CD14-positive monocyte (primary cell): ENCODE measurements around the gene KRT75. TPM values are rescaled to one million over a fixed set of nuclear protein-coding genes. Genes with fewer than 3 reads are reported as not detected.

ENCODE experiments used
- DNase-seq, 3 donors: peaks; one replicate each; pipeline ENCODE4 v3.0.0-alpha.2; 2011 to 2022
- H2AFZ ChIP-seq: 2 replicates; pipeline ENCODE4 v1.6.0; 2012; ENCODE audit warnings: mild to moderate bottlenecking, low read depth, low read length, inconsistent platforms; ENCODE audit not compliant: insufficient read depth, poor library complexity, severe bottlenecking
- H3K27ac ChIP-seq, 2 donors: 1 replicate in 1 of 2; 2 replicates in 1 of 2; pipeline ENCODE4 v1.5.1; 2012 to 2013; ENCODE audit warnings: low read length in 2 of 2, control low read depth in 1 of 2, inconsistent platforms in 1 of 2, low read depth in 1 of 2, mild to moderate bottlenecking in 1 of 2
- H3K27me3 ChIP-seq, 2 donors: one replicate each; pipeline versions ENCODE4 v1.6.0 to v1.6.1; 2011 to 2013; ENCODE audit warnings: low read length in 2 of 2; ENCODE audit not compliant: control insufficient read depth in 2 of 2, insufficient read depth in 2 of 2
- H3K36me3 ChIP-seq, 2 donors: replicated peaks in 1 of 2; 1 replicate in 1 of 2; 2 replicates in 1 of 2; pipeline versions ENCODE4 v1.5.1 to v1.6.1; 2012 to 2013; ENCODE audit warnings: low read length in 2 of 2, control low read depth in 1 of 2, inconsistent platforms in 1 of 2, mild to moderate bottlenecking in 1 of 2; ENCODE audit not compliant: insufficient read depth in 2 of 2, control insufficient read depth in 1 of 2
- H3K4me1 ChIP-seq, 2 donors: 1 replicate in 1 of 2; 2 replicates in 1 of 2; pipeline versions ENCODE4 v1.5.1 to v1.6.1; 2012 to 2013; ENCODE audit warnings: low read length in 2 of 2, control low read depth in 1 of 2, inconsistent platforms in 1 of 2, mild to moderate bottlenecking in 1 of 2, moderate library complexity in 1 of 2; ENCODE audit not compliant: insufficient read depth in 2 of 2, control insufficient read depth in 1 of 2
- H3K4me2 ChIP-seq: replicated peaks from 2 replicates; pipeline ENCODE3; 2012; ENCODE audit warnings: low read length, moderate library complexity, mild to moderate bottlenecking; ENCODE audit not compliant: poor library complexity, severe bottlenecking; ENCODE audit errors: extremely low read depth
- H3K4me3 ChIP-seq, 3 experiments: fragments of 200-600 bp in 1 of 3; sonication (generic) in 1 of 3; replicated peaks in 1 of 3; 1 replicate in 2 of 3; 2 replicates in 1 of 3; pipeline ENCODE4 v1.5.1; 2011 to 2013; ENCODE audit warnings: low read length in 3 of 3, mild to moderate bottlenecking in 3 of 3, control low read depth in 2 of 3, low read depth in 2 of 3, inconsistent platforms in 1 of 3, moderate library complexity in 1 of 3
- H3K79me2 ChIP-seq: 2 replicates; pipeline ENCODE4 v1.6.0; 2012; ENCODE audit warnings: mild to moderate bottlenecking, control low read depth, inconsistent platforms, low read length, moderate library complexity; ENCODE audit not compliant: insufficient read depth
- H3K9ac ChIP-seq: 2 replicates; pipeline ENCODE4 v1.6.0; 2017; ENCODE audit warnings: low read length, mild to moderate bottlenecking; ENCODE audit not compliant: insufficient read depth, poor library complexity, severe bottlenecking
- H3K9me3 ChIP-seq, 2 donors: replicated peaks in 1 of 2; 1 replicate in 1 of 2; 2 replicates in 1 of 2; pipeline versions ENCODE4 v1.5.1 to v1.6.1; 2012 to 2013; ENCODE audit warnings: low read length in 2 of 2, control low read depth in 1 of 2; ENCODE audit not compliant: control insufficient read depth in 1 of 2, insufficient read depth in 1 of 2
- H4K20me1 ChIP-seq: 2 replicates; pipeline ENCODE4 v1.6.0; 2012; ENCODE audit warnings: mild to moderate bottlenecking, low read length, control low read depth, moderate library complexity; ENCODE audit not compliant: insufficient read depth
- H3K27ac Mint-ChIP-seq, 7 donors: one replicate each; pipeline ENCODE4 v1.8.0; 2020; ENCODE audit warnings: mild to moderate bottlenecking in 7 of 7, mixed read lengths in 7 of 7, moderate library complexity in 6 of 7, inconsistent platforms in 2 of 7
- H3K27me3 Mint-ChIP-seq, 3 donors: one replicate each; pipeline ENCODE4 v1.8.0; 2021 to 2022; ENCODE audit warnings: low read depth in 3 of 3, mild to moderate bottlenecking in 3 of 3, mixed read lengths in 3 of 3, moderate library complexity in 3 of 3, inconsistent platforms in 1 of 3
- H3K36me3 Mint-ChIP-seq, 2 donors: one replicate each; pipeline ENCODE4 v1.8.0; 2020; ENCODE audit warnings: mixed read lengths in 2 of 2, inconsistent platforms in 1 of 2, mild to moderate bottlenecking in 1 of 2
- H3K4me1 Mint-ChIP-seq: one replicate; pipeline ENCODE4 v1.8.0; 2020; ENCODE audit warnings: mild to moderate bottlenecking, mixed read lengths
- H3K4me3 Mint-ChIP-seq, 2 donors: one replicate each; pipeline ENCODE4 v1.8.0; 2020; ENCODE audit warnings: mild to moderate bottlenecking in 2 of 2, mixed read lengths in 2 of 2, moderate library complexity in 1 of 2
- H3K9me3 Mint-ChIP-seq, 7 donors: one replicate each; pipeline ENCODE4 v1.8.0; 2020 to 2022; ENCODE audit warnings: mixed read lengths in 7 of 7, mild to moderate bottlenecking in 6 of 7, moderate library complexity in 6 of 7, inconsistent platforms in 2 of 7
- CTCF ChIP-seq: fragments of 200-600 bp; IDR thresholded peaks from one replicate; pipeline ENCODE4 v1.8.0; 2022; ENCODE audit warnings: antibody characterized with exemption, mild to moderate bottlenecking
- WGBS: methylation state at CpG from one replicate; pipeline ENCODE4 v1.1.5; 2013; ENCODE audit warnings: missing lambda C conversion rate; ENCODE audit not compliant: insufficient coverage; 5-methylcytosine and 5-hydroxymethylcytosine counted together
- intact Hi-C, 2 donors: fragments of 100-400 bp; cut with micrococcal nuclease; formaldehyde crosslinking; loops; one replicate each; pipeline versions ENCODE4 v1.15.0 to v1.15.1; 2023
- polyA plus RNA-seq, 3 donors: library from polyadenylated mRNA; depleted of rRNA in 1 of 3; unstranded in 2 of 3; stranded (reverse) in 1 of 3; fragments of 300-500 nt in 2 of 3; fragments of >200 nt in 1 of 3; fragmentation: Illumina TruSeq in 2 of 3; gene quantifications; 1 replicate in 2 of 3; 2 replicates in 1 of 3; pipeline ENCODE4 v1.2.3, GENCODE V29; 2012 to 2021

Gene KRT75
- polyA plus RNA-seq, 3 donors, result not detected

- no peaks in the 10 kb centered on the region for H3K4me1 Mint-ChIP-seq
- no peaks in the 10 kb centered on the region for H3K36me3 Mint-ChIP-seq
- H3K36me3 ChIP-seq, result no peaks in the 10 kb centered on the region
- no peak overlapping the region for H3K27ac Mint-ChIP-seq
- no peak overlapping the region for H2AFZ ChIP-seq
- peaks cover 1 to 4% (median 4%) of the 10 kb centered on the region in 3 donors for H3K27me3 Mint-ChIP-seq
- TF ChIP-seq CTCF, result no peak
- intact Hi-C loops, result no loop called here
- H4K20me1 ChIP-seq, result no peaks in the 10 kb centered on the region
- H3K4me3 ChIP-seq, result no peak overlapping the region
- H3K4me2 ChIP-seq, result no peak overlapping the region
- no peaks in the 10 kb centered on the region for H3K4me1 ChIP-seq
- peaks cover 0 to 4% (median 2%) of the 10 kb centered on the region in 7 donors for H3K9me3 Mint-ChIP-seq
- no peak overlapping the region for H3K4me3 Mint-ChIP-seq
- H3K27me3 ChIP-seq, result no peaks in the 10 kb centered on the region
- no peak for DNase-seq
- H3K9me3 ChIP-seq, result no peaks in the 10 kb centered on the region
- H3K27ac ChIP-seq, result no peak overlapping the region
- no peaks in the 10 kb centered on the region for H3K79me2 ChIP-seq
- H3K9ac ChIP-seq, result no peak overlapping the region
- 100% methylated on average over 5 of the region's 8 CpGs for WGBS
Observed at GRCh38 chr12:52377266-52377665, 56.9 kb downstream of the KRT75 start.

Other genes starting within 250 kb of the KRT75 start
- gene KRT80, start 242.4 kb downstream of the KRT75 start, polyA plus RNA-seq, result under 1 TPM; 0.18 to 0.52 (median 0.37) TPM
- 1 to 10 TPM in 2 of 3 donors, not detected in 1; 1.3 to 2.7 TPM for gene KRT7, start 201.1 kb downstream of the KRT75 start, polyA plus RNA-seq
- not detected for gene KRT86, start 159.7 kb downstream of the KRT75 start, polyA plus RNA-seq
- not detected for gene KRT81, start 142.8 kb downstream of the KRT75 start, polyA plus RNA-seq
- gene KRT83, start 113.0 kb downstream of the KRT75 start, polyA plus RNA-seq, result not detected
- gene KRT85, start 66.9 kb downstream of the KRT75 start, polyA plus RNA-seq, result not detected
- not detected for gene KRT84, start 48.7 kb downstream of the KRT75 start, polyA plus RNA-seq
- gene KRT82, start 28.0 kb downstream of the KRT75 start, polyA plus RNA-seq, result not detected
- not detected for gene KRT6B, start 17.8 kb upstream of the KRT75 start, polyA plus RNA-seq
- gene KRT6C, start 39.4 kb upstream of the KRT75 start, polyA plus RNA-seq, result not detected
- gene KRT6A, start 58.9 kb upstream of the KRT75 start, polyA plus RNA-seq, result not detected
- under 1 TPM in 1 of 3 donors, not detected in 2; 0.04 TPM for gene KRT5, start 86.0 kb upstream of the KRT75 start, polyA plus RNA-seq
- gene KRT71, start 118.8 kb upstream of the KRT75 start, polyA plus RNA-seq, result not detected
- not detected for gene KRT74, start 139.5 kb upstream of the KRT75 start, polyA plus RNA-seq
- gene KRT72, start 167.1 kb upstream of the KRT75 start, polyA plus RNA-seq, result not detected
- gene KRT73, start 184.2 kb upstream of the KRT75 start, polyA plus RNA-seq, result not detected
- not detected for gene KRT2, start 217.8 kb upstream of the KRT75 start, polyA plus RNA-seq
- not detected for gene KRT1, start 246.0 kb upstream of the KRT75 start, polyA plus RNA-seq